ENCODE data around the gene DNAH2.

Gene DNAH2

GRCh38 chr17:7702776-7703175 is 14.8 kb upstream of the DNAH2 start:
- DNase-seq (ENCODE audit: extremely low read depth, low read depth) = no peak
- no peak overlapping the region for H3K4me3 ChIP-seq (replicated peaks; ENCODE audit: low read depth, low read length)
- no peak for TF ChIP-seq CTCF (IDR thresholded peaks at IDR 0.05; ENCODE audit: low read depth, low read length, missing control alignments)

GRCh38 chr17:7703584-7704479 is 13.7 kb upstream of the DNAH2 start:
- H3K4me3 ChIP-seq (replicated peaks; ENCODE audit: low read depth, low read length) = peak overlapping the region; percentile 56
- DNase-seq (ENCODE audit: extremely low read depth, low read depth) = peak; percentile 56
- TF ChIP-seq CTCF (IDR thresholded peaks at IDR 0.05; ENCODE audit: low read depth, low read length, missing control alignments) = no peak

- peak within 1 kb of the TSS; percentile 56 for H3K4me3 ChIP-seq (replicated peaks; ENCODE audit: low read depth, low read length)
- DNase-seq (ENCODE audit: extremely low read depth, low read depth) = no peak
- TF ChIP-seq CTCF (IDR thresholded peaks at IDR 0.05; ENCODE audit: low read depth, low read length, missing control alignments) = no peak
Measured at GRCh38 chr17:7704601-7705268, 12.8 kb upstream of the DNAH2 start, which contains the start of gene EFNB3. EFNB3 (plus strand) TSS chr17:7705202; CDS start chr17:7705599, 397 bp downstream.

- no peak for DNase-seq (ENCODE audit: extremely low read depth, low read depth)
- H3K4me3 ChIP-seq (replicated peaks; ENCODE audit: low read depth, low read length) = peak overlapping the region; percentile 56
- TF ChIP-seq CTCF (IDR thresholded peaks at IDR 0.05; ENCODE audit: low read depth, low read length, missing control alignments) = no peak
Measured at GRCh38 chr17:7705269-7706255, 12.0 kb upstream of the DNAH2 start.

GRCh38 chr17:7706631-7707354 is 10.8 kb upstream of the DNAH2 start:
- TF ChIP-seq CTCF (IDR thresholded peaks at IDR 0.05; ENCODE audit: low read depth, low read length, missing control alignments) = no peak
- no peak for DNase-seq (ENCODE audit: extremely low read depth, low read depth)
- no peak overlapping the region for H3K4me3 ChIP-seq (replicated peaks; ENCODE audit: low read depth, low read length)

GRCh38 chr17:7707446-7707845 is 10.1 kb upstream of the DNAH2 start:
- no peak for TF ChIP-seq CTCF (IDR thresholded peaks at IDR 0.05; ENCODE audit: low read depth, low read length, missing control alignments)
- no peak overlapping the region for H3K4me3 ChIP-seq (replicated peaks; ENCODE audit: low read depth, low read length)
- DNase-seq (ENCODE audit: extremely low read depth, low read depth) = no peak

Data from HFF-Myc (cell line).